8988T (cell line): ENCODE data around the gene ROPN1B.
"Not testable (repeated sequence)": the region's sequence is repeated elsewhere in the genome, so short reads cannot be mapped to it uniquely, and the experiment has no call there.

Experiments used
- DNase-seq: peaks from one replicate; pipeline ENCODE4 v3.0.0; 2011

ROPN1B gene

GRCh38 chr3:125968701-125969592 is at the start of gene ROPN1B:
Gene ROPN1B, plus strand, starts transcription at chr3:125969178. Its CDS starts 2,877 bp downstream, at chr3:125972055.
- not testable (repeated sequence) for DNase-seq

GRCh38 chr3:125920191-125920590 is 48.8 kb upstream of the ROPN1B start:
- DNase-seq: not testable (repeated sequence)

GRCh38 chr3:125920751-125921279 is 48.2 kb upstream of the ROPN1B start:
- DNase-seq: not testable (repeated sequence)

GRCh38 chr3:125921712-125922111 is 47.3 kb upstream of the ROPN1B start:
- peak; percentile 35 for DNase-seq

- DNase-seq: not testable (repeated sequence)
Measured at GRCh38 chr3:125923324-125924115, 45.5 kb upstream of the ROPN1B start.

- DNase-seq: not testable (repeated sequence)
Measured at GRCh38 chr3:125924276-125924675, 44.7 kb upstream of the ROPN1B start.

- not testable (repeated sequence) for DNase-seq
Measured at GRCh38 chr3:125925727-125926126, 43.3 kb upstream of the ROPN1B start.

GRCh38 chr3:125928771-125929545 is 40.0 kb upstream of the ROPN1B start:
- not testable (repeated sequence) for DNase-seq

GRCh38 chr3:125929765-125930164 is 39.2 kb upstream of the ROPN1B start:
- not testable (repeated sequence) for DNase-seq

GRCh38 chr3:125931355-125931880 is 37.6 kb upstream of the ROPN1B start:
- DNase-seq: not testable (repeated sequence)

- not testable (repeated sequence) for DNase-seq
Measured at GRCh38 chr3:125933397-125934173, 35.4 kb upstream of the ROPN1B start.

GRCh38 chr3:125935252-125935874 is 33.6 kb upstream of the ROPN1B start:
- not testable (repeated sequence) for DNase-seq

- DNase-seq: not testable (repeated sequence)
Measured at GRCh38 chr3:125936210-125936815, 32.7 kb upstream of the ROPN1B start.

GRCh38 chr3:125936891-125937290 is 32.1 kb upstream of the ROPN1B start:
- DNase-seq: not testable (repeated sequence)

- DNase-seq: not testable (repeated sequence)
Measured at GRCh38 chr3:125947806-125948205, 21.2 kb upstream of the ROPN1B start.

- DNase-seq: not testable (repeated sequence)
Measured at GRCh38 chr3:125948901-125949300, 20.1 kb upstream of the ROPN1B start.

GRCh38 chr3:125951176-125951575 is 17.8 kb upstream of the ROPN1B start:
- DNase-seq: not testable (repeated sequence)

- not testable (repeated sequence) for DNase-seq
Measured at GRCh38 chr3:125957020-125957419, 12.0 kb upstream of the ROPN1B start.

- DNase-seq: no peak
Measured at GRCh38 chr3:125957674-125958510, 11.1 kb upstream of the ROPN1B start.
